ENCODE results near the gene FBLN5. TPM values are rescaled to one million over a fixed set of nuclear protein-coding genes. Genes with fewer than 3 reads are reported as not detected.

FBLN5 gene
- total RNA-seq, 1 donor from 2014 or later = 6.9 TPM

DNA sequence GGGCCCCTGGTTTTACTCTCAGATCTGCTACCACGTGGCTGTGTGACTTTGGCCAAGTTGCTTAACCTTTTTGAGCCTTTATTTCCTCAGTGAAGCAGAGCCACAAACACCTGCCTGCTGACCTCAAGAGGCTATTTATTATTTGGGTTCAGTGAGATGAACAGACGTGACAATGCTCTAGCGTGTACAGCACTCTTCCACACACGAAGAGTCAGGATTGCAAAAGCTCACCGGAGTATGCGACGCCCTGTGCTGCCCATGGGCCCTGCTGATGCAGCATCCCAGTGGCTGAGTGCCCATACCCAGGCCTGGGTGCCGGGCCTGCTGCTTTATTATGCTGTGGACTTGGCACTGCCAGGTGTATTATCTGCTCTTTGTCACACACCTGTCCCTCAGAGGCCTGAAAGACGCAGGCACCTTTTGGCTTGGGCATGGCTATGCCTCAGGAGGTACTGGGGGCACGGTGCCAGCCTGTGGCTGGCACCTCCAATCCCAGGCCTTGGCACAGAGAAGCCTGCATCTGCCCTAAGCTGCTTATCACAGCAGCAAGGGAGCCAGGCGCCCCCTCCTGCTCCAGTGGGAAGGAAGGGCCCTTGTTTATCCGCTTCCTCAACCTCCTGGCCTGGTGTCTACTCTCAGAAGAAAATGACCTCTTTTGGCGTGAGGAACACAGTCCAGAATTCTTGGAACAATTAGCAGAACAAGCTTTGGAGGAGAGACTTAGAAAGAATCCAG lies 57.9 kb downstream of the FBLN5 start:
- no peaks in the 10 kb centered on the region for H3K36me3 Mint-ChIP-seq (ENCODE audit: insufficient read depth)
- DNase-seq (ENCODE audit: low spot score, unreplicated experiment) = no peak
- peaks cover 5% of the 10 kb centered on the region for H3K4me1 Mint-ChIP-seq (ENCODE audit: low read depth)
- no peak overlapping the region for H3K4me3 Mint-ChIP-seq (ENCODE audit: low read depth)
- H3K9me3 Mint-ChIP-seq (ENCODE audit: low read depth) = no peaks in the 10 kb centered on the region
- peaks cover 19% of the 10 kb centered on the region for H3K27me3 Mint-ChIP-seq
- no peak overlapping the region for H3K27ac Mint-ChIP-seq
- TF ChIP-seq, protein P1, sequence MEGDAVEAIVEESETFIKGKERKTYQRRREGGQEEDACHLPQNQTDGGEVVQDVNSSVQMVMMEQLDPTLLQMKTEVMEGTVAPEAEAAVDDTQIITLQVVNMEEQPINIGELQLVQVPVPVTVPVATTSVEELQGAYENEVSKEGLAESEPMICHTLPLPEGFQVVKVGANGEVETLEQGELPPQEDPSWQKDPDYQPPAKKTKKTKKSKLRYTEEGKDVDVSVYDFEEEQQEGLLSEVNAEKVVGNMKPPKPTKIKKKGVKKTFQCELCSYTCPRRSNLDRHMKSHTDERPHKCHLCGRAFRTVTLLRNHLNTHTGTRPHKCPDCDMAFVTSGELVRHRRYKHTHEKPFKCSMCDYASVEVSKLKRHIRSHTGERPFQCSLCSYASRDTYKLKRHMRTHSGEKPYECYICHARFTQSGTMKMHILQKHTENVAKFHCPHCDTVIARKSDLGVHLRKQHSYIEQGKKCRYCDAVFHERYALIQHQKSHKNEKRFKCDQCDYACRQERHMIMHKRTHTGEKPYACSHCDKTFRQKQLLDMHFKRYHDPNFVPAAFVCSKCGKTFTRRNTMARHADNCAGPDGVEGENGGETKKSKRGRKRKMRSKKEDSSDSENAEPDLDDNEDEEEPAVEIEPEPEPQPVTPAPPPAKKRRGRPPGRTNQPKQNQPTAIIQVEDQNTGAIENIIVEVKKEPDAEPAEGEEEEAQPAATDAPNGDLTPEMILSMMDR (IDR thresholded peaks at IDR 0.05; ENCODE audit: unreplicated experiment) = no peak

DNA sequence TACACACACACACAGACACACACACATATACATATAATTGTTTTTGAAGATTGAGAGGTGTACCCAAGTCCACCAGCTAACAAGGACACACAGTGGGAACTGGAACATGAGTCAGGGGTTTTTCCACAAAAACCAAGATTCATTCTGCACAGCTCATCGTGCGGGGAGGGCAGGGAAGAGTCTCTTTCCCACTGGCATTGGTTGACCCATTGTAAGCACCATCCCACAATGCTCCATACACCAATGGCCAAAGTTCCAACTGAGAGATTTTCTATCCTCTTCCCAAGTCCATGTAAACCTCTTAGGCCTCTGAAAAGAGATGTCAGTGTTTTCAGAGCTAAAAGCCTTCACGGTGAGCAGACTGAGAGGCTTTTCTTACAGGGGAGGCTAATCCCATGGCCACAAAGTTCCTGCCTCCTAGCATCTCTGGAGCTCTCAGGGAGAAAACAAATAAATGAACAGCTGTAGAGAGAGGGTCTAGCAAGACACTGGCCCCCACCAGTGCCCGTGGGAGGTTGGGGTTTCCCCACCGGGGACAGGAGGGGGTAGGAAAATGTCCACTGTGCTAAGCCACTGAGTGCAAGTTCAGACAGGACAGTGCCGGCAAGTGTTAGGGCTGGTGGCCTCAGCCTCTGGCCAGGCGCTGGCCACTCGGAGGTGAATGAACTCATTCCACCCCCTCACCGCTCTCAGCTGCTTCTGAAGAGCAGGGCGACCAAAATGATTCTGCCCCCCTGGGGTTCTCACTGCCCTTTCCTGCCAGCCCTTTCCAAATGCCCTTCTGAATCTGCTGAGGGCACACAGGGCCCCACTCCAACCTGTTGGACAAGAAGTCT lies 58.6 kb downstream of the FBLN5 start:
- no peak overlapping the region for H3K4me3 Mint-ChIP-seq (ENCODE audit: low read depth)
- no peaks in the 10 kb centered on the region for H3K9me3 Mint-ChIP-seq (ENCODE audit: low read depth)
- no peaks in the 10 kb centered on the region for H3K36me3 Mint-ChIP-seq (ENCODE audit: insufficient read depth)
- peaks cover 6% of the 10 kb centered on the region for H3K4me1 Mint-ChIP-seq (ENCODE audit: low read depth)
- no peak for DNase-seq (ENCODE audit: low spot score, unreplicated experiment)
- no peak overlapping the region for H3K27ac Mint-ChIP-seq
- TF ChIP-seq, protein P1 (IDR thresholded peaks at IDR 0.05; ENCODE audit: unreplicated experiment) = no peak
- H3K27me3 Mint-ChIP-seq = peaks cover 21% of the 10 kb centered on the region

DNA sequence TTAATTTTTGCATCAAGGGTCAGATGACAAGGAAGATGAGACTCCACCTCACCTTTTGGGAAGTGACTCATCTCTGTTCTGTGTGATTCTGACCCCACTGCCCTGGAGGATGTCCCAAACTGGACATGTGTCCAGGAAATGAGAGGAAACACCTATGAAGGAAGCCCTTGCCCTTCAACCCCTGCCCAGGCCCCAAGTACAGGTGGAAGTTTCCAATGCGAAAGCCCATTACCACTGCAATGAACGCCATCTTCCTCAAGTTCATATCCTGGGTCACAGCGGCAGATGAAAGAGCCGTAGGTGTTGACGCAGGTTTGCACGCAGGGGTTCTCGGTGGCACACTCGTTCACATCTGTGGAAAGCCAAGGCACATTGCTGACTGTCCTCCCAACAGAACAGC lies 60.5 kb downstream of the FBLN5 start:
- no peak for DNase-seq (ENCODE audit: low spot score, unreplicated experiment)
- TF ChIP-seq, protein P1 (IDR thresholded peaks at IDR 0.05; ENCODE audit: unreplicated experiment) = no peak
- Mint-ChIP-seq H3K27me3 (peaks cover 11% of the 10 kb centered on the region), H3K4me1 (ENCODE audit: low read depth) (peaks cover 8% of the 10 kb centered on the region), H3K9me3 (ENCODE audit: low read depth) (no peaks in the 10 kb centered on the region), H3K4me3 (ENCODE audit: low read depth) (no peak overlapping the region), H3K27ac (no peak overlapping the region), H3K36me3 (ENCODE audit: insufficient read depth) (no peaks in the 10 kb centered on the region)

DNA sequence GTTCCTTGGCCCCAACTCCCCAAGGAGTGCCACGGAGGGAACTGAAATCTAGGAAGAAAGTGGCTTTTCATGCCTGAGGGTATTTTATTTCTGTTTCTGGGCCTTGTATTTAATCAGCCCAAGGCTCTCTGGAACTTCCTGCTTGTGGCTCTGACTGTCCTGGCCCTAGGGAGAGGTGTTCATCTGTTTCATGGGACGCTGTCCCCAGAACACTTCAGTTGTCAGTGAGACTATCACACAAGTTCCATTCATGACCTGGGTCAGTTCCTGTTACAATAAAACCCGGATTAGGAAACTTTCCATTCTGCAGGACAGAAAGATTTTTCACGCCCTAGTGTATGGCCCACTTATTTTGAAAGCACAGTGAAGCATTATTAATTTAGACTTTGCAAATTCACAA lies 61.7 kb downstream of the FBLN5 start:
- no peak overlapping the region for H3K4me3 Mint-ChIP-seq (ENCODE audit: low read depth)
- no peaks in the 10 kb centered on the region for H3K9me3 Mint-ChIP-seq (ENCODE audit: low read depth)
- H3K27me3 Mint-ChIP-seq = peaks cover 5% of the 10 kb centered on the region
- no peak for DNase-seq (ENCODE audit: low spot score, unreplicated experiment)
- TF ChIP-seq, protein P1 (IDR thresholded peaks at IDR 0.05; ENCODE audit: unreplicated experiment) = no peak
- H3K27ac Mint-ChIP-seq = no peak overlapping the region
- peaks cover 9% of the 10 kb centered on the region for H3K4me1 Mint-ChIP-seq (ENCODE audit: low read depth)
- H3K36me3 Mint-ChIP-seq (ENCODE audit: insufficient read depth) = no peaks in the 10 kb centered on the region

DNA sequence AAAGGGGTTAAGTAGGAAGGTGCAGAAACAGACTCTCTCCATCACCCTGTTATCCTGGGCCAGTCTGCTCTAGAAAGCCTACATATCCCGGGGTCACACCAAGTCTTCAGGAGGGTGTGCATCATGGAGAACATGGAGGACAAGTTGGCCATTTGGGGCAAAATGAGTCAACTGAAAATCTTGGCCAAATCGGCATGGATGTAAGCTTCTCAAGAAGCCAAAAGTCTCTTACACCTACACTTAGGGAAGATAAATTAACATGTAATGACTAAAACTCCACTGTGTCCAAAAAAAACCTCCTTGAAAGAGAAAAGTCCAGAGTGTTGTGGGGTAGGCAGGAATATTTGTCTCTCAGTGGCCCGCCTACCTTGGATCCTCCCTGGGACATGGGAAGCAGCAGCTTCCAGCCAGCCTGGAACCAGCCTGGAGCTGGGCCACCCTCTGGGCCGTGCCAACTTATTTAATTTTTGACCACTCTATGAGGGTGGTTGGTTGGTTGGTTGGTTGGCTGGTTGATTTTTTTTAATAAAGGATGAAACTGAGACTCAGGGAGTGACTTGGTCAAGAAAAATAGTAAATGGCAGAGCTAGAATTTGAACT lies 62.3 kb downstream of the FBLN5 start:
- Mint-ChIP-seq H3K4me1 (ENCODE audit: low read depth) (peaks cover 6% of the 10 kb centered on the region), H3K27me3 (peaks cover 5% of the 10 kb centered on the region), H3K36me3 (ENCODE audit: insufficient read depth) (no peaks in the 10 kb centered on the region), H3K27ac (no peak overlapping the region), H3K4me3 (ENCODE audit: low read depth) (no peak overlapping the region), H3K9me3 (ENCODE audit: low read depth) (no peaks in the 10 kb centered on the region)
- TF ChIP-seq, protein P1 (IDR thresholded peaks at IDR 0.05; ENCODE audit: unreplicated experiment) = no peak
- DNase-seq (ENCODE audit: low spot score, unreplicated experiment) = no peak

Data from progenitor cell of endocrine pancreas (in vitro differentiated cells).